CD14-positive monocyte (primary cell): ENCODE data around the gene LRRC72. TPM values are rescaled to one million over a fixed set of nuclear protein-coding genes. Genes with fewer than 3 reads are reported as not detected.

Experiments used
- DNase-seq, 3 donors: peaks; one replicate each; pipeline ENCODE4 v3.0.0-alpha.2; 2011 to 2022
- H2AFZ ChIP-seq: 2 replicates; pipeline ENCODE4 v1.6.0; 2012; ENCODE audit warnings: mild to moderate bottlenecking, low read depth, low read length, inconsistent platforms; ENCODE audit not compliant: insufficient read depth, poor library complexity, severe bottlenecking
- H3K27ac ChIP-seq, 2 donors: 1 replicate in 1 of 2; 2 replicates in 1 of 2; pipeline ENCODE4 v1.5.1; 2012 to 2013; ENCODE audit warnings: low read length in 2 of 2, control low read depth in 1 of 2, inconsistent platforms in 1 of 2, low read depth in 1 of 2, mild to moderate bottlenecking in 1 of 2
- H3K27me3 ChIP-seq, 2 donors: one replicate each; pipeline versions ENCODE4 v1.6.0 to v1.6.1; 2011 to 2013; ENCODE audit warnings: low read length in 2 of 2; ENCODE audit not compliant: control insufficient read depth in 2 of 2, insufficient read depth in 2 of 2
- H3K36me3 ChIP-seq, 2 donors: replicated peaks in 1 of 2; 1 replicate in 1 of 2; 2 replicates in 1 of 2; pipeline versions ENCODE4 v1.5.1 to v1.6.1; 2012 to 2013; ENCODE audit warnings: low read length in 2 of 2, control low read depth in 1 of 2, inconsistent platforms in 1 of 2, mild to moderate bottlenecking in 1 of 2; ENCODE audit not compliant: insufficient read depth in 2 of 2, control insufficient read depth in 1 of 2
- H3K4me1 ChIP-seq, 2 donors: 1 replicate in 1 of 2; 2 replicates in 1 of 2; pipeline versions ENCODE4 v1.5.1 to v1.6.1; 2012 to 2013; ENCODE audit warnings: low read length in 2 of 2, control low read depth in 1 of 2, inconsistent platforms in 1 of 2, mild to moderate bottlenecking in 1 of 2, moderate library complexity in 1 of 2; ENCODE audit not compliant: insufficient read depth in 2 of 2, control insufficient read depth in 1 of 2
- H3K4me2 ChIP-seq: replicated peaks from 2 replicates; pipeline ENCODE3; 2012; ENCODE audit warnings: low read length, moderate library complexity, mild to moderate bottlenecking; ENCODE audit not compliant: poor library complexity, severe bottlenecking; ENCODE audit errors: extremely low read depth
- H3K4me3 ChIP-seq, 3 experiments: fragments of 200-600 bp in 1 of 3; sonication (generic) in 1 of 3; replicated peaks in 1 of 3; 1 replicate in 2 of 3; 2 replicates in 1 of 3; pipeline ENCODE4 v1.5.1; 2011 to 2013; ENCODE audit warnings: low read length in 3 of 3, mild to moderate bottlenecking in 3 of 3, control low read depth in 2 of 3, low read depth in 2 of 3, inconsistent platforms in 1 of 3, moderate library complexity in 1 of 3
- H3K79me2 ChIP-seq: 2 replicates; pipeline ENCODE4 v1.6.0; 2012; ENCODE audit warnings: mild to moderate bottlenecking, control low read depth, inconsistent platforms, low read length, moderate library complexity; ENCODE audit not compliant: insufficient read depth
- H3K9ac ChIP-seq: 2 replicates; pipeline ENCODE4 v1.6.0; 2017; ENCODE audit warnings: low read length, mild to moderate bottlenecking; ENCODE audit not compliant: insufficient read depth, poor library complexity, severe bottlenecking
- H3K9me3 ChIP-seq, 2 donors: replicated peaks in 1 of 2; 1 replicate in 1 of 2; 2 replicates in 1 of 2; pipeline versions ENCODE4 v1.5.1 to v1.6.1; 2012 to 2013; ENCODE audit warnings: low read length in 2 of 2, control low read depth in 1 of 2; ENCODE audit not compliant: control insufficient read depth in 1 of 2, insufficient read depth in 1 of 2
- H4K20me1 ChIP-seq: 2 replicates; pipeline ENCODE4 v1.6.0; 2012; ENCODE audit warnings: mild to moderate bottlenecking, low read length, control low read depth, moderate library complexity; ENCODE audit not compliant: insufficient read depth
- H3K27ac Mint-ChIP-seq, 7 donors: one replicate each; pipeline ENCODE4 v1.8.0; 2020; ENCODE audit warnings: mild to moderate bottlenecking in 7 of 7, mixed read lengths in 7 of 7, moderate library complexity in 6 of 7, inconsistent platforms in 2 of 7
- H3K27me3 Mint-ChIP-seq, 3 donors: one replicate each; pipeline ENCODE4 v1.8.0; 2021 to 2022; ENCODE audit warnings: low read depth in 3 of 3, mild to moderate bottlenecking in 3 of 3, mixed read lengths in 3 of 3, moderate library complexity in 3 of 3, inconsistent platforms in 1 of 3
- H3K36me3 Mint-ChIP-seq, 2 donors: one replicate each; pipeline ENCODE4 v1.8.0; 2020; ENCODE audit warnings: mixed read lengths in 2 of 2, inconsistent platforms in 1 of 2, mild to moderate bottlenecking in 1 of 2
- H3K4me1 Mint-ChIP-seq: one replicate; pipeline ENCODE4 v1.8.0; 2020; ENCODE audit warnings: mild to moderate bottlenecking, mixed read lengths
- H3K4me3 Mint-ChIP-seq, 2 donors: one replicate each; pipeline ENCODE4 v1.8.0; 2020; ENCODE audit warnings: mild to moderate bottlenecking in 2 of 2, mixed read lengths in 2 of 2, moderate library complexity in 1 of 2
- H3K9me3 Mint-ChIP-seq, 7 donors: one replicate each; pipeline ENCODE4 v1.8.0; 2020 to 2022; ENCODE audit warnings: mixed read lengths in 7 of 7, mild to moderate bottlenecking in 6 of 7, moderate library complexity in 6 of 7, inconsistent platforms in 2 of 7
- CTCF ChIP-seq: fragments of 200-600 bp; IDR thresholded peaks from one replicate; pipeline ENCODE4 v1.8.0; 2022; ENCODE audit warnings: antibody characterized with exemption, mild to moderate bottlenecking
- WGBS: methylation state at CpG from one replicate; pipeline ENCODE4 v1.1.5; 2013; ENCODE audit warnings: missing lambda C conversion rate; ENCODE audit not compliant: insufficient coverage; 5-methylcytosine and 5-hydroxymethylcytosine counted together
- intact Hi-C, 2 donors: fragments of 100-400 bp; cut with micrococcal nuclease; formaldehyde crosslinking; loops; one replicate each; pipeline versions ENCODE4 v1.15.0 to v1.15.1; 2023
- polyA plus RNA-seq, 3 donors: library from polyadenylated mRNA; depleted of rRNA in 1 of 3; unstranded in 2 of 3; stranded (reverse) in 1 of 3; fragments of 300-500 nt in 2 of 3; fragments of >200 nt in 1 of 3; fragmentation: Illumina TruSeq in 2 of 3; gene quantifications; 1 replicate in 2 of 3; 2 replicates in 1 of 3; pipeline ENCODE4 v1.2.3, GENCODE V29; 2012 to 2021

LRRC72 gene
- polyA plus RNA-seq, 3 donors, result not detected

GRCh38 chr7:16512097-16512496 is 14.5 kb upstream of the LRRC72 start:
- H3K27ac ChIP-seq, result no peak overlapping the region
- H4K20me1 ChIP-seq, result no peaks in the 10 kb centered on the region
- Mint-ChIP-seq H3K36me3 (no peaks in the 10 kb centered on the region), H3K9me3 (peaks cover 0 to 2% (median 0%) of the 10 kb centered on the region in 7 donors), H3K27me3 (no peaks in the 10 kb centered on the region), H3K4me1 (no peaks in the 10 kb centered on the region), H3K27ac (no peak overlapping the region), H3K4me3 (no peak overlapping the region)
- intact Hi-C loops, result no loop called here
- H3K4me3 ChIP-seq, result no peak overlapping the region
- no peaks in the 10 kb centered on the region for H3K36me3 ChIP-seq
- no peaks in the 10 kb centered on the region for H3K9me3 ChIP-seq
- 96% methylated on average over 7 of the region's 7 CpGs for WGBS
- no peak for TF ChIP-seq CTCF
- no peaks in the 10 kb centered on the region for H3K4me1 ChIP-seq
- no peaks in the 10 kb centered on the region for H3K79me2 ChIP-seq
- H2AFZ ChIP-seq, result no peak overlapping the region
- H3K4me2 ChIP-seq, result no peak overlapping the region
- DNase-seq, result no peak
- H3K9ac ChIP-seq, result no peak overlapping the region
- H3K27me3 ChIP-seq, result no peaks in the 10 kb centered on the region

GRCh38 chr7:16514271-16514670 is 12.4 kb upstream of the LRRC72 start:
- Histone ChIP-seq H3K4me2 (no peak overlapping the region), H3K27me3 (no peaks in the 10 kb centered on the region), H3K79me2 (no peaks in the 10 kb centered on the region), H3K27ac (no peak overlapping the region), H2AFZ (no peak overlapping the region), H3K9ac (no peak overlapping the region), H3K4me3 (no peak overlapping the region), H3K36me3 (no peaks in the 10 kb centered on the region), H3K4me1 (no peaks in the 10 kb centered on the region), H4K20me1 (no peaks in the 10 kb centered on the region), H3K9me3 (no peaks in the 10 kb centered on the region)
- Mint-ChIP-seq H3K36me3 (no peaks in the 10 kb centered on the region), H3K4me1 (no peaks in the 10 kb centered on the region), H3K9me3 (peaks cover 0 to 2% (median 0%) of the 10 kb centered on the region in 7 donors), H3K27ac (no peak overlapping the region), H3K27me3 (no peaks in the 10 kb centered on the region), H3K4me3 (no peak overlapping the region)
- no peak for DNase-seq
- WGBS, result no CpG with 5 or more reads among the region's 1 CpG
- no peak for TF ChIP-seq CTCF
- intact Hi-C loops, result no loop called here
